ENCODE measurements around the gene RHPN2. TPM values are rescaled to one million over a fixed set of nuclear protein-coding genes. Genes with fewer than 3 reads are reported as not detected.
A peak's percentile ranks its signal among the peaks of the same experiment; 100 is the strongest.

Gene RHPN2
- total RNA-seq, 1 donor from 2014 or later, result 1.8 TPM

DNA sequence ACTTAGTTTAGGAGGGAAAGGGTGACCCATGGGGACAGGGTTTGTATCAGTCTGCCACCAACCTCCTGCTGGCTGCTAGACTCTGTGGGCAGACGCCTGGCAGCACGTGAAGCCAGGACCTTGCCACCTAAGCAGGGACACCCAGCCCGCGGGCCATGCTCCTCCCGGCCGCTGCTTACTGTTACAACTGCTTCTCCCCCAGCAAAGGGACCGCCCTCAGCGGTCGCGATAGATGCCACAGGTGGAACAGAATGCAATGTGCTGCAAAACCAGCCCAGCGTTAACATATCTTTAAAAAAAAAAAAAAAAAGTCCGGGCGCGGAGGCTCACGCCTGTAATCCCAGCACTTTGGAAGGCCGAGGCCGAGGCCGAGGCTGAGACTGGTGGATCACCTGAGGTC is 1.9 kb upstream of the RHPN2 start:
- Mint-ChIP-seq H3K27me3 (ENCODE audit: unreplicated experiment) (peaks cover 10% of the 10 kb centered on the region), H3K27ac (ENCODE audit: unreplicated experiment) (no peak overlapping the region), H3K4me1 (ENCODE audit: low read depth, unreplicated experiment) (no peaks in the 10 kb centered on the region), H3K36me3 (ENCODE audit: unreplicated experiment) (no peaks in the 10 kb centered on the region), H3K9me3 (ENCODE audit: unreplicated experiment) (peaks cover 1% of the 10 kb centered on the region), H3K4me3 (ENCODE audit: unreplicated experiment) (no peak overlapping the region)
- TF ChIP-seq, protein P1, sequence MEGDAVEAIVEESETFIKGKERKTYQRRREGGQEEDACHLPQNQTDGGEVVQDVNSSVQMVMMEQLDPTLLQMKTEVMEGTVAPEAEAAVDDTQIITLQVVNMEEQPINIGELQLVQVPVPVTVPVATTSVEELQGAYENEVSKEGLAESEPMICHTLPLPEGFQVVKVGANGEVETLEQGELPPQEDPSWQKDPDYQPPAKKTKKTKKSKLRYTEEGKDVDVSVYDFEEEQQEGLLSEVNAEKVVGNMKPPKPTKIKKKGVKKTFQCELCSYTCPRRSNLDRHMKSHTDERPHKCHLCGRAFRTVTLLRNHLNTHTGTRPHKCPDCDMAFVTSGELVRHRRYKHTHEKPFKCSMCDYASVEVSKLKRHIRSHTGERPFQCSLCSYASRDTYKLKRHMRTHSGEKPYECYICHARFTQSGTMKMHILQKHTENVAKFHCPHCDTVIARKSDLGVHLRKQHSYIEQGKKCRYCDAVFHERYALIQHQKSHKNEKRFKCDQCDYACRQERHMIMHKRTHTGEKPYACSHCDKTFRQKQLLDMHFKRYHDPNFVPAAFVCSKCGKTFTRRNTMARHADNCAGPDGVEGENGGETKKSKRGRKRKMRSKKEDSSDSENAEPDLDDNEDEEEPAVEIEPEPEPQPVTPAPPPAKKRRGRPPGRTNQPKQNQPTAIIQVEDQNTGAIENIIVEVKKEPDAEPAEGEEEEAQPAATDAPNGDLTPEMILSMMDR (IDR thresholded peaks at IDR 0.05; ENCODE audit: partially characterized antibody, unreplicated experiment), result no peak
- no peak for DNase-seq

- TF ChIP-seq, protein P1 (IDR thresholded peaks at IDR 0.05; ENCODE audit: partially characterized antibody, unreplicated experiment), result no peak
These were observed 263 bp downstream of the RHPN2 start for GRCh38 chr19:33064458-33064791.

GRCh38 chr19:33063753-33064457 is 783 bp downstream of the RHPN2 start:
- Mint-ChIP-seq H3K9me3 (ENCODE audit: unreplicated experiment) (peaks cover 3% of the 10 kb centered on the region), H3K36me3 (ENCODE audit: unreplicated experiment) (no peaks in the 10 kb centered on the region), H3K4me1 (ENCODE audit: low read depth, unreplicated experiment) (no peaks in the 10 kb centered on the region), H3K27me3 (ENCODE audit: unreplicated experiment) (peaks cover 9% of the 10 kb centered on the region), H3K4me3 (ENCODE audit: unreplicated experiment) (peak overlapping the region; percentile 63), H3K27ac (ENCODE audit: unreplicated experiment) (no peak overlapping the region)
- TF ChIP-seq, protein P1 (IDR thresholded peaks at IDR 0.05; ENCODE audit: partially characterized antibody, unreplicated experiment), result no peak
- no peak for DNase-seq

More at GRCh38 chr19:33064458-33064791, 263 bp downstream of the RHPN2 start:
- H3K9me3 Mint-ChIP-seq (ENCODE audit: unreplicated experiment), result peaks cover 3% of the 10 kb centered on the region
- H3K27me3 Mint-ChIP-seq (ENCODE audit: unreplicated experiment), result peaks cover 10% of the 10 kb centered on the region
- H3K4me1 Mint-ChIP-seq (ENCODE audit: low read depth, unreplicated experiment), result no peaks in the 10 kb centered on the region
- no peak overlapping the region for H3K27ac Mint-ChIP-seq (ENCODE audit: unreplicated experiment)
- no peaks in the 10 kb centered on the region for H3K36me3 Mint-ChIP-seq (ENCODE audit: unreplicated experiment)
- H3K4me3 Mint-ChIP-seq (ENCODE audit: unreplicated experiment), result no peak overlapping the region
- DNase-seq, result peak; percentile 51

DNA sequence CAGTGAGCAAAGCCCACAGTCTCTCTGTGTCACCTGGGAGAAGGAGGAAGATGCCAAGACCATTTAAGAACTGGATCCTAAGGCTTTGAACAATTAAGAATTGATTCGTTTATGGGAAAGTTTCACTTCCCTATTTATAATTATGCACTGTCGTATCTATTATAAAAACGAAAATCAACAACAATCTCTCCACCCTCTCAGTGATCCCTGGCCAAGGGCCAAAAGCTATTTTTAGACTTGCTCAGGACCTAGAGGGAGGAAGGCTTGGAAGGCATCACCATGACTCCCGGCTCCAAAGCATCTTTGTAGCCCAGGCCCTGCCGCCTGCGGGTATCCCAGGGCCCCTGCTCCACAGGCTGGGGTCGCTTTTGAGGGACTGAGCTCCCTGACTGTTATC is 1.3 kb downstream of the RHPN2 start:
- Mint-ChIP-seq H3K9me3 (ENCODE audit: unreplicated experiment) (peaks cover 3% of the 10 kb centered on the region), H3K36me3 (ENCODE audit: unreplicated experiment) (no peaks in the 10 kb centered on the region), H3K27me3 (ENCODE audit: unreplicated experiment) (peaks cover 8% of the 10 kb centered on the region), H3K4me3 (ENCODE audit: unreplicated experiment) (no peak overlapping the region), H3K27ac (ENCODE audit: unreplicated experiment) (no peak overlapping the region), H3K4me1 (ENCODE audit: low read depth, unreplicated experiment) (no peaks in the 10 kb centered on the region)
- no peak for DNase-seq
- TF ChIP-seq, protein P1 (IDR thresholded peaks at IDR 0.05; ENCODE audit: partially characterized antibody, unreplicated experiment), result no peak

DNA sequence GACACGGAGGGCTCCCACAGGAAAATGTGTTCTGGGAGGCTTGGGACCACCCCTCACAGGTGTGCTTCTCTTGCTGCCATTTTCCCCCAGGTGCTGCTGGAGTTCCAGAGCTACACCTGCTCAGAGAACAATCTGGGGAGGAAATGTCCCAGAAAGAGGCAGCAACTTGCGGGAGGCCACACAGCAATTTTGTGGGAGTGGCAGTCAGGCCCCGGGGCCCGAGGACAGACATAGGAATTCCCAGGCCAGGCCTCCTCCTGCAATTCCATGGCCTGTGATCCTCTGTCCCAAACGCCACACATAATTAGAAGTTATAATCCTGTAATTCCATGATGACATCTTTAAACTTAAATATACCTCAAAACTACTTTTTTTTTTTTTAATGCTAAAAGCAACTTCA is 1.8 kb downstream of the RHPN2 start:
- Mint-ChIP-seq H3K27me3 (ENCODE audit: unreplicated experiment) (peaks cover 8% of the 10 kb centered on the region), H3K4me3 (ENCODE audit: unreplicated experiment) (no peak overlapping the region), H3K36me3 (ENCODE audit: unreplicated experiment) (no peaks in the 10 kb centered on the region), H3K27ac (ENCODE audit: unreplicated experiment) (no peak overlapping the region), H3K9me3 (ENCODE audit: unreplicated experiment) (peaks cover 3% of the 10 kb centered on the region), H3K4me1 (ENCODE audit: low read depth, unreplicated experiment) (no peaks in the 10 kb centered on the region)
- DNase-seq, result no peak
- TF ChIP-seq, protein P1 (IDR thresholded peaks at IDR 0.05; ENCODE audit: partially characterized antibody, unreplicated experiment), result no peak

Measured in glutamatergic neuron (in vitro differentiated cells).